ENCODE data around the gene ZNF69.
"Not testable (repeated sequence)": the region's sequence is repeated elsewhere in the genome, so short reads cannot be mapped to it uniquely, and the experiment has no call there.

The ZNF69 gene

GRCh38 chr19:11887611-11888531 lies at the start of gene ZNF69:
TSS of gene ZNF69 (plus strand) at chr19:11887782. CDS start at chr19:11887924, 142 bp downstream.
- POLR2A ChIA-PET, result no interaction called here

GRCh38 chr19:11843722-11844121 lies 43.9 kb upstream of the ZNF69 start:
- TF ChIP-seq CTCF (IDR thresholded peaks at IDR 0.05; ENCODE audit: control extremely low read depth, extremely low read depth, low read depth, missing control alignments), result no peak
- no peak for DNase-seq (ENCODE audit: extremely low spot score)
- ChIA-PET POLR2A (no interaction called here), CTCF (interaction anchor here (0.6 kb wide), 1 partner anchor 343 kb away, joined by 3 read pairs; no protein-coding TSS in a partner anchor)

More at GRCh38 chr19:11887611-11888531, at the start of gene ZNF69:
- TF ChIP-seq CTCF (IDR thresholded peaks at IDR 0.05; ENCODE audit: control extremely low read depth, extremely low read depth, low read depth, missing control alignments), result peak; percentile 25
- CTCF ChIA-PET, result interaction anchor here (0.9 to 1.8 kb wide), 3 partner anchors 9 to 172 kb away, joined by 3 to 4 read pairs (median 4); partner anchors contain the start of gene ZNF491
- DNase-seq (ENCODE audit: extremely low spot score), result peak; percentile 73

- ChIA-PET CTCF (interaction anchor here (3.3 kb wide), 1 partner anchor 50 kb away, joined by 11 read pairs; the partner anchor contains the start of gene ZNF491), POLR2A (interaction anchor here (0.6 kb wide), 1 partner anchor 11 kb away, joined by 4 read pairs; no protein-coding TSS in a partner anchor)
- DNase-seq (ENCODE audit: extremely low spot score), result not testable (repeated sequence)
Measured at GRCh38 chr19:11847615-11848014, 40.0 kb upstream of the ZNF69 start.

- DNase-seq (ENCODE audit: extremely low spot score), result no peak
- ChIA-PET POLR2A (no interaction called here), CTCF (interaction anchor here (1.3 to 3.3 kb wide), 2 partner anchors 50 to 76 kb away, joined by 8 to 11 read pairs; partner anchors contain the start of gene ZNF491)
- TF ChIP-seq CTCF (IDR thresholded peaks at IDR 0.05; ENCODE audit: control extremely low read depth, extremely low read depth, low read depth, missing control alignments), result no peak
Measured at GRCh38 chr19:11848200-11848593, 39.4 kb upstream of the ZNF69 start.

- ChIA-PET CTCF (interaction anchor here (1.3 to 3.3 kb wide), 2 partner anchors 51 to 75 kb away, joined by 8 to 11 read pairs; partner anchors contain the start of gene ZNF491), POLR2A (no interaction called here)
- DNase-seq (ENCODE audit: extremely low spot score), result peak; percentile 92
- no peak for TF ChIP-seq CTCF (IDR thresholded peaks at IDR 0.05; ENCODE audit: control extremely low read depth, extremely low read depth, low read depth, missing control alignments)
Measured at GRCh38 chr19:11848594-11849469, 38.8 kb upstream of the ZNF69 start, which contains the start of gene ZNF439. TSS of gene ZNF439 (plus strand) at chr19:11848726. CDS start at chr19:11848868, 142 bp downstream.

- DNase-seq (ENCODE audit: extremely low spot score); POLR2A ChIA-PET: not testable (repeated sequence)
- CTCF ChIA-PET, result interaction anchor here (1.1 kb wide), 1 partner anchor 34 kb away, joined by 3 read pairs; no protein-coding TSS in a partner anchor
Measured at GRCh38 chr19:11850289-11850688, 37.3 kb upstream of the ZNF69 start.

GRCh38 chr19:11853358-11853757 lies 34.2 kb upstream of the ZNF69 start:
- TF ChIP-seq CTCF (IDR thresholded peaks at IDR 0.05; ENCODE audit: control extremely low read depth, extremely low read depth, low read depth, missing control alignments), result no peak
- ChIA-PET CTCF (no interaction called here), POLR2A (no interaction called here)
- no peak for DNase-seq (ENCODE audit: extremely low spot score)

Data from GM10248 (cell line).